Measurements from ENCODE around the gene PPP1R37.

The PPP1R37 gene

GRCh38 chr19:45138303-45138751 is 45.3 kb downstream of the PPP1R37 start:
- DNase-seq (ENCODE audit: low spot score): no peak

DNA sequence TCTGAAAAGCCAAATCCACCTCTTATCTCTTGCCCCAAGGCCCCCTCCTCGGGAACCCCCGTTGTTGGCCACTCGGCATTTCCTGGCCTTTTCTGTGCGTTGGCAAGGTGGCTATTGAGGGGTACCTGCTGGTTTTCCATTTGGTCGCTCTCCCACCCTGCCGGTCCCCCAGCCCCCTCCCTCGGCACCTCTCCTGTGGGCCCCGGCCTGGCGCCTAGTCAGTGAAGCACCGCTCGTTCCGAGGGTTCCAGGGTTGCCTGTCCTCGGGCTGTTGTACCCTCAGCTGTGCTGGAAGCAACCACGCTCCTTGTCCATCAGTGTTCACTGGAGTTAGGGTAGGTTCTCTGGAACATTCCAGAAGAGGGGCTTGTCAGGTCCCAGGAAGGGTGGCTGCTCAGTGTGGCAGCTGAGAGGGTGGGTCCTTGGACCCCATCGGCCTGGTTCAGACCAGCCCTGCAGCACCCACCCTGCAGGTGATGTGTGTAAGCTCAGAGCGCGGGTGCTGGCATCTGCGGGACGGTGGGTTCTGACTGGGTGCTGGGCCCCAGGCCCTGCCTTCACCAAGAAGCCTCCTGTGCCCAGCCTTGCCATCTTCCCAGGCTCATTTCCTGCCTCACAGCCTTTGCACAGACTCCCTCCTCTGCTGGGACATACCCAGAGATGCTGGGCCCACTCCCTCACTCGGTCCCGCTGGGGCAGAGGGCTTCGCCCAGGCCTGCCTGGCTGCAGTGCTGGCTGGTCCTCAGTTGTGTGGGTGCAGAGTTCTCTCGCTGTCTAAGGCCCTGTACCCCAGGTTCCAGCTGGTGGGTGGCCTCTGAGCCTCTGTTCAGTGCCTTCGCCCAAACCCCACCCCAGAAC is 46.5 kb downstream of the PPP1R37 start:
- no peak for DNase-seq (ENCODE audit: low spot score)

DNA sequence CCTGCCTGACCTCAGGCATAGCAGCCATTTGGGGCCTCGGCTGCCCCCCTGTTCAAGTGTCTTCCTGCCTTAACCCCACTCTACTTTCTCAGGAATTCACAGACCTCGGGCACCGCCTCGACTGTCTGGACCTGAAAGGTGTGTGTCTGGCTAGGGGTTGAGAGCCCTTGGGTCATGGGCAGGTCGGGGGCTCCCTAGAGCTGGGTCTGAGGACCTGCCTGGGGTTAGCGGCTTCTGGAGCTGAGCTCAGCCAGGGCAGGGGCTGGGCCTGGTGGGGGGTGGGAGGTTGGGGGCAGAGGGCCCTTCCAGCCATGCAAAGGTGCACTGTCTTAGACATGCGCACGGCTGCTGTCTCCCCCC is 47.1 kb downstream of the PPP1R37 start:
- DNase-seq (ENCODE audit: low spot score): no peak

DNA sequence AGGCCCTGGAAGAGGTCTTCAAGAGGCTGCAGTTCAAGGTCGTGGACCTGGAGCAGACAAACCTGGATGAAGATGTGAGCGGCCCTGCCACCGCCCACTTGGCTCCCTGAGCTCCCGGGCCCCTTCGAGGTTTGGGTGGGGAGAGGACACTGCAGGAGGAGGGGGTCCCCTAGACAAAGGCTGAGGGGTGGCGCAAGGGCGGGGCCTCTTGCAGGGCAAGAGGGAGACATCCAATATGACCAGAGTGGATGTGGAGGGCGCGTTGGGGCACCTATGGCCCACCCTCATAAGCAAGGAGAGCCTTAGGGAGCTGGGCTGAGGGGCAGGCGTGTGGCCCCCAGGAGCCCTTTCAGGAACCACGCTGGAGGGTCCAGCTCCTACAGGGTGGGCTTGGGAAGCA is 47.6 kb downstream of the PPP1R37 start:
- DNase-seq (ENCODE audit: low spot score): no peak

GRCh38 chr19:45141203-45141900 is 48.4 kb downstream of the PPP1R37 start:
- DNase-seq (ENCODE audit: low spot score): no peak

DNA sequence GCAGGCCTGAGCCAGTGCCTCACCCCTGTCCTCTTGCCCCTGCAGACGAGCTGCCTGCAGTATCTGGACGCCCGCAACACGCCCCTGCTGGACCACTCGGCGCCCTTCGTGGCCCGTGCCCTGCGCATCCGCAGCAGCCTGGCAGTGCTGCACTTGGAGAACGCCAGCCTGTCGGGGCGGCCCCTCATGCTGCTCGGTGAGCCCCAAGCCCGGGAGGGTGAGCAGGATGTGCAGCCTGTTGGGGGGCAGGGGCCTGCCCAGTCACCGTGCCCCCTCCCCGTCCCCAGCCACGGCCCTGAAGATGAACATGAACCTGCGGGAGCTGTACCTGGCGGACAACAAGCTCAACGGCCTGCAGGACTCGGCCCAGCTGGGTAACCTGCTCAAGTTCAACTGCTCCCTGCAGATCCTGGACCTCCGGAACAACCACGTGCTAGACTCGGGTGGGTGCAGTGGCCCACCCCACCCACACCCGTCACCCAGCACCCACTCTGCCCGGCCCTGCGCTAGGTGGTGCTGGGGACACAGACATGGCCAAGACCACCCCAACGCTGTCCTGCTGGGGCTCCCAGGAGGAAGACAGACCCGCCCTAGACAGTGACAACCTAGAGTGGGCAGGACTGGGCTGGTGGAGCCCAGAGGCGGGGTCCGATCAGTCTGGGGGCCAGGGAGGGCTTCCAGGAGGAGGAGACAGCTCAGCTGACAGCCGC is 49.2 kb downstream of the PPP1R37 start:
- DNase-seq (ENCODE audit: low spot score): no peak

DNA sequence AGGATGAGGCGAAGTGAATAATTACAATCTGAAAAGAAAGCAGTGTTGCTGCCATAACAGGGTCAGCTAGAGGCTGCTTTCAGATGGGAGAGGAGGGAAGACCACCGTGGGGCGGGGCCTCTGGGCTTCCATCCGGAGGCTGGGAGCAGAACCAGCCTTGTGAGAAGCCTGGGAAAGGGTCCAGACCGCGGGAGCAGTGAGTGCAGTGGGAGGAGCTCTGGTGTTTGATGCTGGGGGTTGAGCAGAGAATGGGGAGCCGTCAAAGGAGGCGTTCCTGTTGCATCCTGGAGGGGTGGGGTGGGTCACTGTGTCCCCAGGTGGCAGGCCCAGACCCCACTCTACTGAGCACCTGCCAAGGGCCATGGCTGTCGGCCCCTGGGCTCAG is 49.7 kb downstream of the PPP1R37 start:
- no peak for DNase-seq (ENCODE audit: low spot score)

DNA sequence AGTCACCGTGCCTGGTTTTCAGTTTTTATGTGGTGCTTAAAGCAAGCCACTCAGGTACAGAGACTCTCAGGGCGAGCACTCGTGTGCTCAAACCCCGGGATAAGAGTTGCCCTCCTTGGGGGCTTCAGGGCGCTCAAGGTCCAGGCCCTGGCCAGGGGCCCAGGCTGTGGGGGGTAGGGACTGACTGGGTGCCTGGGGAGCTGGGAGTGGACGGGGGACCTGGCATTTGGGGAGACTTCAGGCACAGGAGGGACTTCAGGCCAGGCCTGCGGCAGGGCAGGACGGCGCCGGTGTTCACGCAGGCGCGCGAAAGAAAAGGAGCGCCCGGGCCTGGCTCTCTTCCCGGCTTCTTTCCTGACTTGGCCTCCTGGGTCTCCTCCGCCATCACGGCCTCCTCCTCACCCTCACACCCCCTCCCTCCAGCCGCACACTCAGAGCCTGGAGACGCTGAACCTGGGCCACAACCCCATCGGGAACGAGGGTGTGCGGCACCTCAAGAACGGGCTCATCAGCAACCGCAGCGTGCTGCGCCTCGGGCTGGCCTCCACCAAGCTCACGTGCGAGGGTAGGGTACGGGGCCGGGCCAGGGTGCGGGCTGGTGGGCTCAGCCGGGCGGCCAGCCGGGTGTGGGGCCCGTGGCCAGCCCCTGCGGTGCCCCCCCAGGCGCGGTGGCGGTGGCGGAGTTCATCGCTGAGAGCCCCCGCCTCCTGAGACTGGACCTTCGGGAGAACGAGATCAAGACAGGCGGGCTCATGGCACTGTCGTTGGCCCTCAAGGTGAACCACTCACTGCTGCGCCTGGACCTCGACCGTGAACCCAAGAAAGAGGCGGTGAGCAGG is 51.7 kb downstream of the PPP1R37 start:
- no peak for DNase-seq (ENCODE audit: low spot score)

DNA sequence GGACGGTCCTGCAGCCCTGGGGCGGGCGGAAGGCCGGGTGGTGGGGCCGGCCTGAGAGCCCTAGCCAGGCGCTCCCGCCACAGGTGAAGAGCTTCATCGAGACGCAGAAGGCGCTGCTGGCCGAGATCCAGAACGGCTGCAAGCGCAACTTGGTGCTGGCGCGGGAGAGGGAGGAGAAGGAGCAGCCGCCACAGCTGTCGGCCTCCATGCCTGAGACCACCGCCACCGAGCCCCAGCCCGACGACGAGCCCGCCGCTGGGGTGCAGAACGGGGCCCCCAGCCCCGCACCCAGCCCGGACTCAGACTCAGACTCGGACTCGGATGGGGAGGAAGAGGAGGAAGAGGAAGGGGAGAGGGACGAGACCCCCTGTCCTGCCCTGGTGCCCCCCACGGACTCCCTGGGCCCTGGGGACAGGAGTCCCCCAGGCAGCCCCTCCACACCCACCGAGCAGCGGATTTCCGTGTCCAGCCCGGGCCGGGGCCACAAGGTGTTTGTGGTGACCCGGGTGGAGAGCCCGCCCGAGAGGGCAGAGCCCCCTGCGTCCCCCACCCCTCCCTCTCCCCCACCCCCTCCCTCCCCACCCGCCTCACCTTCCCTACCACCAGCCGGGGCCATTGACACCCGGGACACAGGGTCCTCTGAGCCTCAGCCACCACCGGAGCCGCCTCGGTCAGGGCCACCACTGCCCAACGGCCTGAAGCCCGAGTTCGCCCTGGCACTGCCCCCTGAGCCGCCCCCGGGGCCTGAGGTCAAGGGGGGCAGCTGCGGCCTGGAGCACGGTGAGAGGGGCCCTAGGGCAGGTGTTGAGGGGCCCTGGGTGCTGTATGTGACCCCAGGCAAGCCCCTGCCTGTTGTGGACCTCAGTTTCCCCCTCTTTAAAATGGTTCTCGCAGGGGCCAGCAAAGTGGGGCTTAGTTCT is 52.6 kb downstream of the PPP1R37 start:
- no peak for DNase-seq (ENCODE audit: low spot score)

DNA sequence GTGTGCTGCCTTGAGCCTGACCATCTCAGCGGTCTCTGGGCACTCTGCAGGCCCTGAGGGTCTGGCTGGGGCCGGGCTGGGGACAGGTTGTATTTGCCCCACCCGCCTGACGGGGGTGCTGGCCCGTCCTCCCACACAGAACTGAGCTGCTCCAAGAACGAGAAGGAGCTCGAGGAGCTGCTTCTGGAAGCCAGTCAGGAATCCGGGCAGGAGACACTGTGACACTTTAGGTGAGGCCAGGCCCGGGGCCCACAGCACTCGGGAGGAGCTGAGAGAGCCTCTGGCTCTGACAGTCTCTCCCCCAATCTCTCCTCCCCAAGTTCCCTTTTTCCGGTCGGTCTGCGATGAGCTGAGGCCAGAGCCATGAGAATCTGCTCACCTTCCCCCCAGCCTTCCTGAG is 53.3 kb downstream of the PPP1R37 start:
- no peak for DNase-seq (ENCODE audit: low spot score)

- DNase-seq (ENCODE audit: low spot score): no peak
Observed at GRCh38 chr19:45146741-45147205, 53.8 kb downstream of the PPP1R37 start.

DNA sequence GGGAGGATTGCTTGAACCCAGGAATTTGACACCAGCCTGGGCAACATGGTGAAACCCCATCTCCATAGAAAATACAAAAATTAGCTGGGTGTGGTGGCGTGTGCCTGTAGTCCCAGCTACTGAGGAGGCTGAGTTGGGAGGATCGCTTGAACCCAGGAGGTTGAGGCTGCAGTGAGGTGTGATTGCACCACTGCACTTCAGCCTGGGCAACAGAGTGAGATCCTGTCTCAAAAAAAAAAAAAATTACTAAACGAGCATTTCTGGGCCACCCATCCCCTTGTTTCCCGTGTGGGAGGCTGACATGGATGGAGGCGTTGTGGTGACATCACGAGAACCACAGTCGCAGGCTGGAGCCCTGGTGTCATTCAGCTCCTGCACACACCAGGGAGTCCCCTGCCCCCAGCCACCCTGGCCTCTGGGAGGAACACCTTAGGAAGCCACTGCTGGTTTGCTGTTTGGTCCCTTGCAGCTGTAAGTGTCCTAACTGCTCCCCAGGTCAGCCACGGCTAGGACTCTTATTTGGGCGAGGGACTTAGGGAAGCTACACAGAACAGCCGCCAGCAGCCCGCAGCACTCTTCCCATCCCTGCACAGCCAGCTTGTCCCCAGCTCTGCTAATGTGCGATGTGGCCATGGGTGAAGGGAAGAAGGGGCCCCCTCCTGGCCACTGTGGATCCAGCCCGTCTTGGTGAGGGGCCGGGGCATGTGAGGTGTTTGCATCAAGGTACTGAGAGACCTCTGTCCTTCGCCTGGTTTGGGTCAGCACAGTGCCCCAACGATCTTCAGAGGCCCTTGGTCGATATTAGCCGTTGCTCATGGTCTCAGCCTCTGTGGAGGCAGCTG is 55.1 kb downstream of the PPP1R37 start:
- DNase-seq (ENCODE audit: low spot score): no peak

DNA sequence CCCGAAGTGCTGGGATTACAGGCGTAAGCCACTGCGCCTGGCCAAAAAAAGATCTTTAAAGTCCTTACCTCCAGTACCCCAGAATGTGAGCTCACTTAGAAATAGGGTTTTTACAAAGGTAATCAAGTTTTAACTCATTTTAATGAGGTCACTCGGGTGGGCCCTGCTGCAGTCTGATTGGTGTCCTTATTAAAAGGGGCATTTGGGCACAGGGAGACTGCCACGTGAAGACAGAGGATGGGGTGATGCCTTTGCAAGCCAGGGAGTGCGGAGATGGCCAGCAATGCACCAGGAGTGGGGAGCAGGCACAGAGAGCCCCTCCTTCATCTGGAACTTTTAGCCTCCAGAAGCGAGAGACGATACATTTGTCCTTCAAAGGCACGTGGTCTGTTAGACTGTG is 56.1 kb downstream of the PPP1R37 start:
- no peak for DNase-seq (ENCODE audit: low spot score)

- DNase-seq (ENCODE audit: low spot score): no peak
Observed at GRCh38 chr19:45150180-45150579, 57.2 kb downstream of the PPP1R37 start.

GRCh38 chr19:45150751-45151281 is 57.8 kb downstream of the PPP1R37 start:
- no peak for DNase-seq (ENCODE audit: low spot score)

- DNase-seq (ENCODE audit: low spot score): no peak
Observed at GRCh38 chr19:45151320-45151719, 58.3 kb downstream of the PPP1R37 start.

DNA sequence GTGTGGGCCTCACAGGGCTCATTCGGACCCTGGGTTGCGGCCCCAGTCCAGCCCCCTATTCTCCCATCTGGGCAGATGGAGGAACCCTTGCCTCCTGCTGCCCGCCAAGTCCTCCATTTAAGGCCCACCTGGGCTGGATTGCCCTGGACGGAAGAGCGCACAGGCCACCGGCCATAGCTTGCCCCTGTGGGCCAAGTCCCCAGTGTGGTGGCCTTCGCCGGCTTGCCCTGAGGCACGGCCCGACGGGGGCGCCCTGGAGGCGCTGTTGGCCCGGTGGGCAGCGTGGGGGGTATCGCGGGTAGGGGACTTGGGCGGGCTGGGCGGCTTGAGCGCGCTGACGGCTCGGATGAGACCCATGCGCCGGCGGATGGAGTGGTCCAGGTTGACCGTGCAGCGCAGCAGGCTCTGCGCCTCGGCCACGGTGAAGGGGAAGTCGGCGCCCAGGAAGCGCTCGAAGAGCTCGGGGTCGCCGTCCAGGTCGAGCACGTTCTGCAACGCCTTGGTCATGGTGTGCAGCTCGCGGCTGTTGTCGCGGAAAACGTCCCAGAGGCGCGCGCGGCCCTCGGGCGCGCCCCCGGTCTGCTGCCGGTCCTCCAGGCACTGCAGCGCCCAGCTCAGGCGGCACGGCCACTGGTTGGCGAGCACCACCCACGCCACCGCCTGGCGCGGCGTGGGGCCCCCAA is 59.0 kb downstream of the PPP1R37 start:
- DNase-seq (ENCODE audit: low spot score): no peak

GRCh38 chr19:45152504-45153338 is 59.7 kb downstream of the PPP1R37 start:
- DNase-seq (ENCODE audit: low spot score): no peak
